WTC11 (cell line): Measurements from ENCODE around the gene IGFBP7. TPM values are rescaled to one million over a fixed set of nuclear protein-coding genes. Genes with fewer than 3 reads are reported as not detected.

ENCODE experiments used
- ATAC-seq: fragments of 200-7000 bp; cut with Tn5 transposase; 2 replicates; pipeline ENCODE4 v1.10.0; 2021; ENCODE audit warnings: mild to moderate bottlenecking, moderate library complexity
- CTCF ChIA-PET: fragments of 300-600 bp; sonication (Branson Sonifier 250); formaldehyde crosslinking; loops from one replicate; lab custom pipeline; 2021; ENCODE audit warnings: antibody characterized with exemption; lab: Charles Lee
- POLR2A ChIA-PET: fragments of 350-600 bp; sonication (Branson Sonifier 250); formaldehyde crosslinking; loops from one replicate; lab custom pipeline; 2021; ENCODE audit warnings: antibody characterized with exemption; lab: Charles Lee
- DNase-seq: peaks from one replicate; pipeline ENCODE4 v3.0.0; 2021; ENCODE audit warnings: low spot score
- H3K27ac Mint-ChIP-seq: 2 replicates; pipeline ENCODE4 v1.8.0; 2021; ENCODE audit warnings: mixed read lengths
- H3K27me3 Mint-ChIP-seq: 2 replicates; pipeline ENCODE4 v1.8.0; 2021; ENCODE audit warnings: low read depth, mild to moderate bottlenecking, moderate library complexity, mixed read lengths
- H3K36me3 Mint-ChIP-seq: 2 replicates; pipeline ENCODE4 v1.8.0; 2021; ENCODE audit warnings: mixed read lengths
- H3K4me1 Mint-ChIP-seq: 2 replicates; pipeline ENCODE4 v1.8.0; 2022; ENCODE audit warnings: mixed read lengths
- H3K4me3 Mint-ChIP-seq: 2 replicates; pipeline ENCODE4 v1.8.0; 2021; ENCODE audit warnings: mild to moderate bottlenecking, moderate library complexity, mixed read lengths
- H3K9me3 Mint-ChIP-seq: 2 replicates; pipeline ENCODE4 v1.8.0; 2021; ENCODE audit warnings: mixed read lengths
- ATF1 ChIP-seq: sonication (generic); formaldehyde crosslinking; IDR thresholded peaks from 2 replicates; pipeline ENCODE4 v1.8.1; 2023; ENCODE audit warnings: mild to moderate bottlenecking, moderate library complexity, missing genetic modification reagents
- ATF3 ChIP-seq: sonication (generic); formaldehyde crosslinking; conservative IDR thresholded peaks from 2 replicates; pipeline ENCODE4 v1.8.1; 2022; ENCODE audit warnings: mild to moderate bottlenecking, missing genetic modification reagents
- CBFB ChIP-seq: sonication (generic); formaldehyde crosslinking; IDR thresholded peaks from 2 replicates; pipeline ENCODE4 v1.8.1; 2022; ENCODE audit warnings: mild to moderate bottlenecking, low read depth, missing genetic modification reagents
- CDX4 ChIP-seq: fragments of 250-450 bp; sonication (Bioruptor Pico); IDR thresholded peaks from 2 replicates; pipeline ENCODE4 v1.9.0; 2021; ENCODE audit warnings: moderate library complexity, mild to moderate bottlenecking, inconsistent platforms, borderline replicate concordance
- CREB1 ChIP-seq: sonication (generic); formaldehyde crosslinking; IDR thresholded peaks from 2 replicates; pipeline ENCODE4 v1.8.0; 2023; ENCODE audit warnings: mild to moderate bottlenecking, missing genetic modification reagents
- CREM ChIP-seq: sonication (generic); formaldehyde crosslinking; IDR thresholded peaks from 2 replicates; pipeline ENCODE4 v1.8.1; 2022; ENCODE audit warnings: mild to moderate bottlenecking, missing genetic modification reagents, moderate library complexity
- E2F1 ChIP-seq: sonication (generic); formaldehyde crosslinking; IDR thresholded peaks from 2 replicates; pipeline ENCODE4 v1.8.0; 2022; ENCODE audit warnings: mild to moderate bottlenecking, missing genetic modification reagents
- E2F4 ChIP-seq: sonication (generic); formaldehyde crosslinking; IDR thresholded peaks from 2 replicates; pipeline ENCODE4 v1.8.1; 2022; ENCODE audit warnings: low read depth, mild to moderate bottlenecking, moderate library complexity, missing genetic modification reagents, borderline replicate concordance
- ELF4 ChIP-seq: sonication (generic); formaldehyde crosslinking; IDR thresholded peaks from 2 replicates; pipeline ENCODE4 v1.8.1; 2022; ENCODE audit warnings: low read depth, mild to moderate bottlenecking, moderate library complexity, missing genetic modification reagents
- FOXP4 ChIP-seq: sonication (generic); formaldehyde crosslinking; IDR thresholded peaks from 2 replicates; pipeline ENCODE4 v1.8.0; 2022; ENCODE audit warnings: mild to moderate bottlenecking, missing genetic modification reagents
- GTF2I ChIP-seq: fragments of 250-450 bp; sonication (Bioruptor Pico); conservative IDR thresholded peaks from 2 replicates; pipeline ENCODE4 v1.4.0; 2021; ENCODE audit warnings: mild to moderate bottlenecking
- IRF1 ChIP-seq: sonication (generic); formaldehyde crosslinking; IDR thresholded peaks from 2 replicates; pipeline ENCODE4 v1.8.0; 2023; ENCODE audit warnings: missing genetic modification reagents
- KAT7 ChIP-seq: sonication (generic); formaldehyde crosslinking; IDR thresholded peaks from 2 replicates; pipeline ENCODE4 v1.8.1; 2023; ENCODE audit warnings: missing genetic modification reagents, mild to moderate bottlenecking, borderline replicate concordance
- MXD4 ChIP-seq: fragments of 250-450 bp; sonication (Bioruptor Pico); IDR thresholded peaks from 2 replicates; pipeline ENCODE4 v1.8.0; 2021; ENCODE audit warnings: mild to moderate bottlenecking, moderate library complexity, borderline replicate concordance
- NFE2L1 ChIP-seq: sonication (generic); formaldehyde crosslinking; IDR thresholded peaks from 2 replicates; pipeline ENCODE4 v1.8.1; 2023; ENCODE audit warnings: missing genetic modification reagents
- PRRX2 ChIP-seq: fragments of 250-450 bp; sonication (Bioruptor Pico); IDR thresholded peaks from 2 replicates; pipeline ENCODE4 v1.8.0; 2021; ENCODE audit warnings: mild to moderate bottlenecking
- SMAD3 ChIP-seq: sonication (generic); formaldehyde crosslinking; IDR thresholded peaks from 2 replicates; pipeline ENCODE4 v1.8.0; 2022; ENCODE audit warnings: missing genetic modification reagents, mild to moderate bottlenecking, borderline replicate concordance
- SOX15 ChIP-seq: fragments of 250-450 bp; sonication (Bioruptor Pico); IDR thresholded peaks from 2 replicates; pipeline ENCODE4 v1.9.0; 2021; ENCODE audit warnings: mild to moderate bottlenecking
- TEAD4 ChIP-seq: sonication (generic); formaldehyde crosslinking; IDR thresholded peaks from 2 replicates; pipeline ENCODE4 v1.8.0; 2022; ENCODE audit warnings: mild to moderate bottlenecking, missing genetic modification reagents
- ZNF396 ChIP-seq: fragments of 250-450 bp; sonication (Bioruptor Pico); IDR thresholded peaks from 2 replicates; pipeline ENCODE4 v1.8.0; 2021; ENCODE audit warnings: mild to moderate bottlenecking, moderate library complexity, borderline replicate concordance
- ZNF423 ChIP-seq: fragments of 250-450 bp; sonication (Bioruptor Pico); IDR thresholded peaks from 2 replicates; pipeline ENCODE4 v2.1.2; 2022; ENCODE audit warnings: mild to moderate bottlenecking, moderate library complexity
- ZNF532 ChIP-seq: fragments of 250-450 bp; sonication (Bioruptor Pico); IDR thresholded peaks from 2 replicates; pipeline ENCODE4 v1.9.0; 2021; ENCODE audit warnings: mild to moderate bottlenecking, borderline replicate concordance
- ZSCAN18 ChIP-seq: fragments of 250-450 bp; sonication (Bioruptor Pico); IDR thresholded peaks from 2 replicates; pipeline ENCODE4 v2.1.2; 2022; ENCODE audit warnings: mild to moderate bottlenecking, moderate library complexity
- total RNA-seq: library from RNA; stranded (reverse); gene quantifications from 3 replicates; pipeline ENCODE4 v1.2.3, GENCODE V29; 2021

The IGFBP7 gene
- total RNA-seq, 1 experiment from 2014 or later: 1.4 TPM

GRCh38 chr4:57085278-57085677, 24.9 kb downstream of the IGFBP7 start (continued):
- TF ChIP-seq E2F1 (CRISPR knock-in tag) (no peak), GTF2I (no peak), ATF1 (no peak), TEAD4 (CRISPR knock-in tag) (no peak)

- TF ChIP-seq SOX15 (CRISPR knock-in tag) (no peak), KAT7 (no peak), CREB1 (no peak), PRRX2 (CRISPR knock-in tag) (no peak), ZSCAN18 (CRISPR knock-in tag) (no peak), ATF3 (no peak), SMAD3 (CRISPR knock-in tag) (no peak), ZNF423 (CRISPR knock-in tag) (no peak), ZNF396 (no peak), MXD4 (CRISPR knock-in tag) (no peak), CBFB (CRISPR knock-in tag) (no peak), ZNF532 (CRISPR knock-in tag) (no peak), ELF4 (no peak)
- CTCF ChIA-PET: no interaction called here
Measured at GRCh38 chr4:57084360-57084759, 25.8 kb downstream of the IGFBP7 start.

GRCh38 chr4:57083090-57083489, 27.1 kb downstream of the IGFBP7 start:
- Mint-ChIP-seq H3K36me3 (peaks cover 11% of the 10 kb centered on the region), H3K9me3 (peaks cover 35% of the 10 kb centered on the region), H3K27ac (no peak overlapping the region), H3K4me1 (peaks cover 31% of the 10 kb centered on the region), H3K27me3 (no peaks in the 10 kb centered on the region), H3K4me3 (no peak overlapping the region)
- DNase-seq (no peak), ATAC-seq (no peak)
- POLR2A ChIA-PET: no interaction called here
- CTCF ChIA-PET: no interaction called here
- TF ChIP-seq IRF1 (CRISPR knock-in tag) (no peak), CDX4 (CRISPR knock-in tag) (no peak), FOXP4 (CRISPR knock-in tag) (no peak), ZNF423 (CRISPR knock-in tag) (no peak), CREM (no peak), NFE2L1 (CRISPR knock-in tag) (no peak), E2F4 (CRISPR knock-in tag) (no peak)

More at GRCh38 chr4:57084360-57084759, 25.8 kb downstream of the IGFBP7 start:
- no peak overlapping the region for H3K27ac Mint-ChIP-seq
- peaks cover 3% of the 10 kb centered on the region; the same call in 1 of the 2 replicates for H3K27me3 Mint-ChIP-seq
- peaks cover 35% of the 10 kb centered on the region for H3K9me3 Mint-ChIP-seq
- H3K36me3 Mint-ChIP-seq: peaks cover 11% of the 10 kb centered on the region
- H3K4me1 Mint-ChIP-seq: peaks cover 18% of the 10 kb centered on the region
- no peak overlapping the region for H3K4me3 Mint-ChIP-seq
- DNase-seq (no peak), ATAC-seq (no peak)
- POLR2A ChIA-PET: no interaction called here
